Cerebellar cortex (tissue), 1 donor: ENCODE measurements around the gene NUF2.
"Not testable (repeated sequence)": the region's sequence is repeated elsewhere in the genome, so short reads cannot be mapped to it uniquely, and the experiment has no call there.

ENCODE experiments used
- DNase-seq: peaks from one replicate; pipeline ENCODE4 v3.0.0-alpha.2; 2015; ENCODE audit warnings: low spot score

Gene NUF2

GRCh38 chr1:163321311-163322305 lies at the start of gene NUF2:
NUF2 (plus strand) TSS chr1:163321954; CDS start chr1:163326052, 4,098 bp downstream.
- DNase-seq: peak; percentile 98

- no peak for DNase-seq
Observed at GRCh38 chr1:163273766-163274441, 47.9 kb upstream of the NUF2 start.

- DNase-seq: no peak
Observed at GRCh38 chr1:163275222-163275621, 46.5 kb upstream of the NUF2 start.

GRCh38 chr1:163278602-163279001 lies 43.2 kb upstream of the NUF2 start:
- DNase-seq: no peak

- DNase-seq: not testable (repeated sequence)
Observed at GRCh38 chr1:163284867-163285266, 36.9 kb upstream of the NUF2 start.

- DNase-seq: no peak
Observed at GRCh38 chr1:163290025-163290640, 31.6 kb upstream of the NUF2 start.

- no peak for DNase-seq
Observed at GRCh38 chr1:163291461-163291860, 30.3 kb upstream of the NUF2 start.

GRCh38 chr1:163292153-163292552 lies 29.6 kb upstream of the NUF2 start:
- not testable (repeated sequence) for DNase-seq

- not testable (repeated sequence) for DNase-seq
Observed at GRCh38 chr1:163293497-163293896, 28.3 kb upstream of the NUF2 start.

GRCh38 chr1:163295949-163296348 lies 25.8 kb upstream of the NUF2 start:
- DNase-seq: no peak

GRCh38 chr1:163296504-163297263 lies 25.1 kb upstream of the NUF2 start:
- DNase-seq: no peak

- DNase-seq: no peak
Observed at GRCh38 chr1:163298365-163298764, 23.4 kb upstream of the NUF2 start.

GRCh38 chr1:163300568-163300967 lies 21.2 kb upstream of the NUF2 start:
- no peak for DNase-seq

GRCh38 chr1:163303561-163303960 lies 18.2 kb upstream of the NUF2 start:
- no peak for DNase-seq

- no peak for DNase-seq
Observed at GRCh38 chr1:163305441-163305840, 16.3 kb upstream of the NUF2 start.

- no peak for DNase-seq
Observed at GRCh38 chr1:163307479-163308171, 14.1 kb upstream of the NUF2 start.

- no peak for DNase-seq
Observed at GRCh38 chr1:163308811-163309210, 12.9 kb upstream of the NUF2 start.

- DNase-seq: peak; percentile 36
Observed at GRCh38 chr1:163315773-163316374, 5.9 kb upstream of the NUF2 start.

- no peak for DNase-seq
Observed at GRCh38 chr1:163320891-163321290, 863 bp upstream of the NUF2 start.

GRCh38 chr1:163323339-163323738 lies 1.6 kb downstream of the NUF2 start:
- not testable (repeated sequence) for DNase-seq

GRCh38 chr1:163331116-163331515 lies 9.4 kb downstream of the NUF2 start:
- DNase-seq: no peak
